HepG2 (cell line): Measurements from ENCODE around the gene KIF1C. TPM values are rescaled to one million over a fixed set of nuclear protein-coding genes. Genes with fewer than 3 reads are reported as not detected.

ENCODE experiments used
- ATAC-seq: fragments of 200-7000 bp; cut with Tn5 transposase; 3 replicates; pipeline ENCODE4 v1.9.1; 2020; ENCODE audit warnings: mild to moderate bottlenecking, moderate library complexity
- BruUV-seq: library from RNA; stranded (reverse); fragments of 400-500 nt; replicated peaks from 2 replicates; lab custom pipeline; 2021; lab: Mats Ljungman, UMichigan
- CTCF ChIA-PET: fragments of 300-600 bp; formaldehyde crosslinking; extraction: SDS; loops from one replicate; lab custom pipeline; 2021; ENCODE audit warnings: low total read pairs, inconsistent platforms, low intra/inter-chr PET ratio; lab: Yijun Ruan, JAX
- POLR2A ChIA-PET: fragments of 350-600 bp; sonication (Branson Sonifier 250); formaldehyde crosslinking; loops from one replicate; lab custom pipeline; 2020; ENCODE audit warnings: antibody characterized with exemption, inconsistent platforms; lab: Yijun Ruan, JAX
- DNase-seq: peaks from one replicate; pipeline ENCODE4 v3.0.0-alpha.2; 2015; ENCODE audit warnings: low spot score
- FAIRE-seq: peaks from 3 replicates; lab custom pipeline; 2011; peaks lifted over from hg19 to GRCh38; lab: Jason Lieb, UNC
- H2AFZ ChIP-seq: one replicate; pipeline ENCODE4 v1.6.1; 2011; ENCODE audit warnings: low read length, inconsistent platforms
- H3K27ac ChIP-seq: fragments of 300-600 bp; 3 replicates; pipeline ENCODE4 v1.8.0; 2011; ENCODE audit warnings: mixed run types, mild to moderate bottlenecking, mixed read lengths, low read length, inconsistent platforms; ENCODE audit not compliant: insufficient read depth; ENCODE audit errors: extremely low read length
- H3K27me3 ChIP-seq, 2 experiments: fragments of 200-600 bp in 1 of 2; 2 replicates in 1 of 2; 3 replicates in 1 of 2; pipeline versions ENCODE4 v1.6.0 to v1.8.0; 2011; ENCODE audit warnings: low read length in 2 of 2, mild to moderate bottlenecking in 2 of 2, moderate library complexity in 2 of 2, inconsistent platforms in 1 of 2; ENCODE audit not compliant: insufficient read depth in 2 of 2, control insufficient read depth in 1 of 2
- H3K36me3 ChIP-seq, 2 experiments: fragments of 200-600 bp in 1 of 2; replicated peaks in 1 of 2; 2 replicates in 1 of 2; 3 replicates in 1 of 2; pipeline versions ENCODE4 v1.5.1 to v1.8.0; 2011; ENCODE audit warnings: low read length in 2 of 2, inconsistent platforms in 1 of 2; ENCODE audit not compliant: insufficient read depth in 2 of 2, control insufficient read depth in 1 of 2
- H3K4me1 ChIP-seq: 2 replicates; pipeline ENCODE4 v1.5.1; 2012; ENCODE audit warnings: low read length, inconsistent platforms; ENCODE audit not compliant: insufficient read depth
- H3K4me2 ChIP-seq: 2 replicates; pipeline ENCODE4 v1.6.0; 2011; ENCODE audit warnings: low read depth, low read length, inconsistent platforms
- H3K4me3 ChIP-seq, 3 experiments: fragments of 200-600 bp in 1 of 3; sonication (generic), shearing (Covaris generic) in 1 of 3; replicated peaks in 1 of 3; 2 replicates each; pipeline ENCODE4 v1.5.1; 2011 to 2016; ENCODE audit warnings: low read length in 3 of 3, inconsistent platforms in 2 of 3, low read depth in 2 of 3, mild to moderate bottlenecking in 2 of 3, control low read depth in 1 of 3, mixed read lengths in 1 of 3; ENCODE audit not compliant: insufficient read depth in 1 of 3
- H3K79me2 ChIP-seq: one replicate; pipeline ENCODE4 v1.6.1; 2011; ENCODE audit warnings: low read length, inconsistent platforms; ENCODE audit not compliant: insufficient read depth
- H3K9ac ChIP-seq: 2 replicates; pipeline ENCODE4 v1.6.0; 2011; ENCODE audit warnings: mild to moderate bottlenecking, low read depth, low read length, inconsistent platforms; ENCODE audit not compliant: insufficient read depth
- H3K9me3 ChIP-seq: 2 replicates; pipeline ENCODE4 v1.5.1; 2012; ENCODE audit warnings: mild to moderate bottlenecking, low read length
- H4K20me1 ChIP-seq: 2 replicates; pipeline ENCODE4 v1.6.0; 2011; ENCODE audit warnings: inconsistent platforms, mild to moderate bottlenecking, low read length, moderate library complexity; ENCODE audit not compliant: insufficient read depth
- KDM5B ChIP-seq: sonication (generic); formaldehyde crosslinking; IDR thresholded peaks from 2 replicates; pipeline ENCODE4 v1.4.0; 2020; ENCODE audit warnings: missing genetic modification reagents, mild to moderate bottlenecking, borderline replicate concordance
- MZF1 ChIP-seq: sonication (generic); formaldehyde crosslinking; IDR thresholded peaks from 2 replicates; pipeline ENCODE4 v1.8.1; 2023; ENCODE audit warnings: mild to moderate bottlenecking, missing genetic modification reagents, borderline replicate concordance
- STAG1 ChIP-seq: sonication (generic); formaldehyde crosslinking; IDR thresholded peaks from 2 replicates; pipeline ENCODE4 v1.4.0; 2020; ENCODE audit warnings: missing genetic modification reagents
- ZNF639 ChIP-seq: conservative IDR thresholded peaks from 2 replicates; pipeline ENCODE4 v1.6.1; 2018; ENCODE audit warnings: missing genetic modification reagents
- WGBS: methylation state at CpG from one replicate; pipeline ENCODE4 v1.1.6; 2017; ENCODE audit warnings: low lambda C conversion rate; 5-methylcytosine and 5-hydroxymethylcytosine counted together
- in situ Hi-C: cut with HindIII; loops from 2 replicates; pipeline ENCODE4 v1.10.0; 2017; ENCODE audit warnings: low pct_unique_long_range_greater_than_20kb; ENCODE audit not compliant: extremely low pct_ligation_motif_present
- intact Hi-C: fragments of 100-400 bp; cut with micrococcal nuclease; formaldehyde crosslinking; loops from one replicate; pipeline ENCODE4 v1.10.0; 2022; ENCODE audit not compliant: unreplicated experiment
- polyA plus RNA-seq, 8 experiments: library from polyadenylated mRNA; depleted of rRNA in 3 of 8; stranded (reverse) in 7 of 8; unstranded in 1 of 8; fragments of >200 nt; fragmentation: Illumina TruSeq in 4 of 8; extraction: Trizol in 4 of 8; gene quantifications; 2 replicates each; pipeline versions ENCODE4 v1.2.1 to v1.2.3, GENCODE V29; 2011 to 2016; ENCODE audit warnings: low read depth in 4 of 8, missing spikeins in 1 of 8, mixed read lengths in 1 of 8; ENCODE audit not compliant: insufficient read depth in 1 of 8
- total RNA-seq, 5 experiments: library from RNA; depleted of rRNA; stranded (reverse); fragments of >200 nt; fragmentation: Illumina TruSeq; extraction: Trizol; gene quantifications; 2 replicates each; pipeline ENCODE4 v1.2.3, GENCODE V29; 2016; ENCODE audit warnings: low read depth in 1 of 5
- TF ChIP-seq, protein P1 (sequence below): sonication (generic); formaldehyde crosslinking; IDR thresholded peaks from 2 replicates; pipeline ENCODE4 v1.5.0; 2020; ENCODE audit warnings: mild to moderate bottlenecking, missing genetic modification reagents, moderate library complexity

Gene KIF1C
- total and polyA plus RNA-seq, 2 of the 13 experiments (the other 11 are each of a cell fraction or from before 2014, with no cell fraction given) = 70.0 to 104 TPM

DNA sequence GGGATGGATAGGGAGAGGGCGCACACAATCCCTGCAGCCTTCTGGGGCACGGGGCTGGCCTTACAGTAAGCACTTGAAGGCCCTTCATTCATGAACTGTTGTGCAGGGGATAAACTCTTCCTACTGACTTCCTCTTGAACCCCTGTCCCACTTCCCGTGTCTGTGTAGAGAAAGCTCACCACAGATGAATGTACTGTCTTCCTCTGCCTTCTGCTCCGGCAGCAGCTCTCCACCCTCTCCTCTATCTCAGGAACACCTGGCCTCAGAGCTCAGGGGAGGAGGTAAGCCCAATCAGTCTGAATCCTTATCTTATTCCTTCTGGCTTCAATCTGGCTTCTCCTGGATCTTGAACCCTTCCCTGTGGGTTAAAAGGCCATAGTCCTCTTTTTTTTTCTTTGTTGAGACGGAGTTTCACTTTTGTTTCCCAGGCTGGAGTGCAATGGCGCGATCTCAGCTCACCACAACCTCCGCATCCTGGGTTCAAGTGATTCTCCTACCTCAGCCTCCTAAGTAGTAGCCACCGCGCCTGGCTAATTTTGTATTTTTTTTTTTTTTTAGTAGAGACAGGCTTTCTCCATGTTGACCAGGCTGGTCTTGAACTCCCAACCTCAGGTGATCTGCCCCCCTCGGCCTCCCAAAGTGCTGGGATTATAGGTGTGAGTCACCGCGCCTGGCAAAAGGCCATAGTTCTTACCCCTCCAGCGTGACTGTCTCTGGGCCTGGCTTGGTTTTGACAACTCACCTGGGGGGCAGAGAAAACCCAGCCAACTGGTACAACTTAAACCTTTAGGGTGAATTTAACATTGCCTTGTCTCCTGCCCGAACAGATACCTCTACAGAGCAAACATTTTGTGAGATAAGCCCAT is 44.6 kb downstream of the KIF1C start:
- intact Hi-C loops = no loop called here
- in situ Hi-C loops = no loop called here
- ChIA-PET POLR2A (no interaction called here), CTCF (no interaction called here)
- Histone ChIP-seq H3K36me3 (no peaks in the 10 kb centered on the region), H3K27ac (no peak overlapping the region), H2AFZ (no peak overlapping the region), H3K27me3 (no peaks in the 10 kb centered on the region; a peak in 1 of 5 replicates), H3K4me1 (peaks cover 24% of the 10 kb centered on the region), H3K79me2 (no peaks in the 10 kb centered on the region), H3K9ac (no peak overlapping the region), H3K4me3 (no peak overlapping the region), H3K4me2 (no peak overlapping the region), H3K9me3 (no peaks in the 10 kb centered on the region), H4K20me1 (no peaks in the 10 kb centered on the region)
- no peak for TF ChIP-seq KDM5B (CRISPR knock-in tag)
- TF ChIP-seq ZNF639 (CRISPR knock-in tag) = no peak
- FAIRE-seq = no peak
- BruUV-seq = no TSS peak
- ATAC-seq = no peak
- DNase-seq = no peak
- WGBS = 59% methylated on average over 15 of the region's 15 CpGs

GRCh38 chr17:5043524-5043923 is 45.8 kb downstream of the KIF1C start:
- ChIA-PET POLR2A (no interaction called here), CTCF (no interaction called here)
- no TSS peak for BruUV-seq
- H3K4me2 ChIP-seq = no peak overlapping the region
- in situ Hi-C loops (no loop called here), intact Hi-C loops (no loop called here)
- DNase-seq = no peak
- no peak overlapping the region for H3K4me3 ChIP-seq
- no peaks in the 10 kb centered on the region for H3K79me2 ChIP-seq
- H3K27ac ChIP-seq = no peak overlapping the region
- no peaks in the 10 kb centered on the region; a peak in 1 of 5 replicates for H3K27me3 ChIP-seq
- no peak overlapping the region for H2AFZ ChIP-seq
- no peak for FAIRE-seq
- ATAC-seq = peak; percentile 80
- no peak overlapping the region for H3K9ac ChIP-seq
- no peaks in the 10 kb centered on the region for H3K36me3 ChIP-seq
- 81% methylated on average over 1 of the region's 1 CpG for whole genome bisulfite sequencing
- H3K9me3 ChIP-seq = no peaks in the 10 kb centered on the region
- H3K4me1 ChIP-seq = peaks cover 24% of the 10 kb centered on the region
- H4K20me1 ChIP-seq = no peaks in the 10 kb centered on the region
- TF ChIP-seq MZF1 (CRISPR knock-in tag) (no peak), STAG1 (peak; percentile 37; the same call in 1 of the 2 replicates)
- TF ChIP-seq, protein P1, sequence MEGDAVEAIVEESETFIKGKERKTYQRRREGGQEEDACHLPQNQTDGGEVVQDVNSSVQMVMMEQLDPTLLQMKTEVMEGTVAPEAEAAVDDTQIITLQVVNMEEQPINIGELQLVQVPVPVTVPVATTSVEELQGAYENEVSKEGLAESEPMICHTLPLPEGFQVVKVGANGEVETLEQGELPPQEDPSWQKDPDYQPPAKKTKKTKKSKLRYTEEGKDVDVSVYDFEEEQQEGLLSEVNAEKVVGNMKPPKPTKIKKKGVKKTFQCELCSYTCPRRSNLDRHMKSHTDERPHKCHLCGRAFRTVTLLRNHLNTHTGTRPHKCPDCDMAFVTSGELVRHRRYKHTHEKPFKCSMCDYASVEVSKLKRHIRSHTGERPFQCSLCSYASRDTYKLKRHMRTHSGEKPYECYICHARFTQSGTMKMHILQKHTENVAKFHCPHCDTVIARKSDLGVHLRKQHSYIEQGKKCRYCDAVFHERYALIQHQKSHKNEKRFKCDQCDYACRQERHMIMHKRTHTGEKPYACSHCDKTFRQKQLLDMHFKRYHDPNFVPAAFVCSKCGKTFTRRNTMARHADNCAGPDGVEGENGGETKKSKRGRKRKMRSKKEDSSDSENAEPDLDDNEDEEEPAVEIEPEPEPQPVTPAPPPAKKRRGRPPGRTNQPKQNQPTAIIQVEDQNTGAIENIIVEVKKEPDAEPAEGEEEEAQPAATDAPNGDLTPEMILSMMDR (CRISPR knock-in tag) = peak; percentile 44
